Spleen (tissue), 11 donors: ENCODE data around the gene OAT. TPM values are rescaled to one million over a fixed set of nuclear protein-coding genes. Genes with fewer than 3 reads are reported as not detected.

Source experiments
- DNase-seq: peaks from one replicate; pipeline ENCODE4 v3.0.0-alpha.2; 2020
- H3K27ac ChIP-seq, 8 donors: fragments of 200-600 bp; sonication (generic) in 7 of 8; 1 replicate in 4 of 8; 2 replicates in 4 of 8; pipeline versions ENCODE4 v1.5.0 to v1.8.0; 2016 to 2021; ENCODE audit warnings: inconsistent platforms in 4 of 8, mild to moderate bottlenecking in 4 of 8, moderate library complexity in 1 of 8
- H3K27me3 ChIP-seq, 7 donors: fragments of 200-600 bp; sonication (generic) in 6 of 7; replicated peaks in 1 of 7; 1 replicate in 4 of 7; 2 replicates in 3 of 7; pipeline versions ENCODE4 v1.5.0 to v1.8.0; 2016 to 2021; ENCODE audit warnings: inconsistent platforms in 3 of 7, mild to moderate bottlenecking in 1 of 7
- H3K36me3 ChIP-seq, 6 donors: fragments of 200-600 bp; sonication (generic) in 5 of 6; 1 replicate in 4 of 6; 2 replicates in 2 of 6; pipeline versions ENCODE4 v1.5.0 to v1.8.0; 2016 to 2021; ENCODE audit warnings: inconsistent platforms in 2 of 6
- H3K4me1 ChIP-seq, 6 donors: fragments of 200-600 bp; sonication (generic) in 5 of 6; 1 replicate in 3 of 6; 2 replicates in 3 of 6; pipeline versions ENCODE4 v1.5.0 to v1.8.0; 2016 to 2021; ENCODE audit warnings: inconsistent platforms in 3 of 6
- H3K4me3 ChIP-seq, 8 donors: fragments of 200-600 bp; sonication (generic) in 7 of 8; 1 replicate in 4 of 8; 2 replicates in 4 of 8; pipeline versions ENCODE4 v1.5.0 to v1.8.0; 2016 to 2021; ENCODE audit warnings: inconsistent platforms in 4 of 8, mild to moderate bottlenecking in 4 of 8, moderate library complexity in 2 of 8
- H3K9me3 ChIP-seq, 8 donors: fragments of 200-600 bp; sonication (generic) in 7 of 8; 1 replicate in 4 of 8; 2 replicates in 4 of 8; pipeline versions ENCODE4 v1.5.0 to v1.8.0; 2016 to 2021; ENCODE audit warnings: inconsistent platforms in 4 of 8
- CTCF ChIP-seq, 11 experiments: fragments of 200-600 bp in 7 of 11; fragments of 450-650 bp in 4 of 11; sonication (generic) in 4 of 11; IDR thresholded peaks in 8 of 11; conservative IDR thresholded peaks in 3 of 11; 1 replicate in 7 of 11; 2 replicates in 4 of 11; pipeline versions ENCODE4 v1.4.0 to v1.8.0; 2016 to 2021; ENCODE audit warnings: antibody characterized with exemption in 11 of 11, inconsistent platforms in 4 of 11, mild to moderate bottlenecking in 1 of 11
- POLR2A ChIP-seq, 3 donors: fragments of 450-650 bp; IDR thresholded peaks; one replicate each; pipeline ENCODE4 v1.5.1; 2017; ENCODE audit warnings: antibody characterized with exemption in 3 of 3, mild to moderate bottlenecking in 1 of 3
- POLR2AphosphoS5 ChIP-seq, 3 donors: sonication (generic); formaldehyde crosslinking; IDR thresholded peaks; one replicate each; pipeline ENCODE4 v1.5.1; 2017; ENCODE audit warnings: antibody characterized with exemption in 3 of 3
- WGBS, 5 donors: extraction: QIAGEN DNeasy Blood & Tissue Kit in 3 of 5; methylation state at CpG; one replicate each; pipeline versions ENCODE4 v1.1.5 to v1.1.7; 2013 to 2018; 5-methylcytosine and 5-hydroxymethylcytosine counted together
- intact Hi-C: fragments of 100-400 bp; cut with DNase I; formaldehyde crosslinking; loops from one replicate; pipeline ENCODE4 v1.15.0; 2023; ENCODE audit warnings: low total_unique reads
- polyA plus RNA-seq, 3 donors: library from polyadenylated mRNA; stranded (reverse); fragments of 200-250 nt; gene quantifications; one replicate each; pipeline ENCODE4 v1.2.1, GENCODE V29; 2013
- total RNA-seq, 7 donors: library from RNA; depleted of rRNA in 3 of 7; stranded (reverse); fragments of >200 nt in 3 of 7; fragmentation: NEBNext Ultra II Directional in 4 of 7; extraction: Animal tissue kit (Norgen Biotek cat#: 25700) in 4 of 7; gene quantifications; one replicate each; pipeline versions ENCODE4 v1.1.0 to v1.2.1, GENCODE V29; 2016 to 2021
- donor health status: healthy with polysubstance abuse.
- donor health status: DM: no; HTN: no; CAD: no; lungs with moderate emphysema.
- donor health status: DM: no; HTN: no; CAD: no.
- donor health status: Bipolar disorder and iron deficiency.
- donor health status: healthy.
- donor health status: DM: no; HTN: no; CAD: no.
- donor health status: DM: yes; HTN: yes; CAD: no.

Gene OAT
- total and polyA plus RNA-seq, 10 donors, result 22.1 to 63.0 (median 47.0) TPM

GRCh38 chr10:124376411-124376810 is 42.3 kb downstream of the OAT start:
- H3K27ac ChIP-seq, result no peak overlapping the region
- H3K27me3 ChIP-seq, result peaks cover 0 to 34% (median 3%) of the 10 kb centered on the region in 7 donors
- 78 to 92% (median 87%) methylated on average over 9 of the region's 9 CpGs for WGBS, 5 donors
- TF ChIP-seq CTCF (IDR thresholded peaks at IDR 0.05 in 8 of 11, conservative IDR thresholded peaks at IDR 0.05 in 3 of 11) (no peak), POLR2AphosphoS5 (IDR thresholded peaks at IDR 0.05) (no peak), POLR2A (IDR thresholded peaks at IDR 0.05) (no peak)
- H3K4me3 ChIP-seq, result no peak overlapping the region
- intact Hi-C loops, result no loop called here
- no peaks in the 10 kb centered on the region for H3K36me3 ChIP-seq
- no peaks in the 10 kb centered on the region for H3K4me1 ChIP-seq
- peaks cover 0 to 5% (median 0%) of the 10 kb centered on the region in 8 donors for H3K9me3 ChIP-seq
- no peak for DNase-seq

GRCh38 chr10:124375691-124376090 is 43.0 kb downstream of the OAT start:
- Histone ChIP-seq H3K9me3 (peaks cover 0 to 6% (median 0%) of the 10 kb centered on the region in 8 donors), H3K36me3 (no peaks in the 10 kb centered on the region), H3K4me3 (no peak overlapping the region), H3K27me3 (peaks cover 0 to 34% (median 0%) of the 10 kb centered on the region in 7 donors), H3K27ac (no peak overlapping the region), H3K4me1 (peaks cover 0 to 5% (median 0%) of the 10 kb centered on the region in 6 donors)
- intact Hi-C loops, result no loop called here
- 91 to 95% (median 94%) methylated on average over 5 to 11 of the region's 11 CpGs for WGBS, 5 donors
- TF ChIP-seq POLR2AphosphoS5 (IDR thresholded peaks at IDR 0.05), result no peak
- no peak for TF ChIP-seq POLR2A (IDR thresholded peaks at IDR 0.05)
- TF ChIP-seq CTCF (IDR thresholded peaks at IDR 0.05 in 8 of 11, conservative IDR thresholded peaks at IDR 0.05 in 3 of 11), result no peak
- DNase-seq, result no peak

GRCh38 chr10:124375353-124375614 is 43.4 kb downstream of the OAT start:
- H3K4me1 ChIP-seq, result peaks cover 0 to 9% (median 0%) of the 10 kb centered on the region in 6 donors
- H3K27me3 ChIP-seq, result peaks cover 0 to 34% (median 0%) of the 10 kb centered on the region in 7 donors
- DNase-seq, result no peak
- 88 to 96% (median 94%) methylated on average over 2 to 5 of the region's 5 CpGs for WGBS, 5 donors
- H3K9me3 ChIP-seq, result peaks cover 0 to 6% (median 0%) of the 10 kb centered on the region in 8 donors
- no peak overlapping the region for H3K4me3 ChIP-seq
- H3K27ac ChIP-seq, result no peak overlapping the region
- intact Hi-C loops, result no loop called here
- no peaks in the 10 kb centered on the region for H3K36me3 ChIP-seq
- no peak for TF ChIP-seq POLR2A (IDR thresholded peaks at IDR 0.05)
- TF ChIP-seq CTCF (IDR thresholded peaks at IDR 0.05 in 8 of 11, conservative IDR thresholded peaks at IDR 0.05 in 3 of 11), result no peak
- TF ChIP-seq POLR2AphosphoS5 (IDR thresholded peaks at IDR 0.05), result no peak

GRCh38 chr10:124374535-124375352 is 44.0 kb downstream of the OAT start:
- H3K27me3 ChIP-seq, result peaks cover 0 to 29% (median 0%) of the 10 kb centered on the region in 7 donors
- DNase-seq, result no peak
- H3K4me3 ChIP-seq, result no peak overlapping the region
- peaks cover 0 to 14% (median 0%) of the 10 kb centered on the region in 6 donors for H3K4me1 ChIP-seq
- no peaks in the 10 kb centered on the region for H3K36me3 ChIP-seq
- intact Hi-C loops, result no loop called here
- peaks cover 0 to 6% (median 0%) of the 10 kb centered on the region in 8 donors for H3K9me3 ChIP-seq
- 75 to 84% (median 81%) methylated on average over 14 of the region's 14 CpGs for WGBS, 5 donors
- TF ChIP-seq POLR2AphosphoS5 (IDR thresholded peaks at IDR 0.05), result no peak
- TF ChIP-seq CTCF (IDR thresholded peaks at IDR 0.05 in 8 of 11, conservative IDR thresholded peaks at IDR 0.05 in 3 of 11), result no peak
- TF ChIP-seq POLR2A (IDR thresholded peaks at IDR 0.05), result no peak
- no peak overlapping the region for H3K27ac ChIP-seq
